Tibial nerve (tissue), 4 donors: Measurements from ENCODE around the gene CPEB1. TPM values are rescaled to one million over a fixed set of nuclear protein-coding genes. Genes with fewer than 3 reads are reported as not detected.

Source experiments
- DNase-seq, 2 donors: peaks; one replicate each; pipeline ENCODE4 v3.0.0-alpha.2; 2019; ENCODE audit warnings: low spot score in 2 of 2
- H3K27ac ChIP-seq, 4 donors: fragments of 200-600 bp; sonication (generic) in 3 of 4; one replicate each; pipeline ENCODE4 v1.5.1; 2017 to 2019; ENCODE audit warnings: mild to moderate bottlenecking in 1 of 4
- H3K27me3 ChIP-seq, 2 donors: fragments of 200-600 bp; sonication (generic) in 1 of 2; one replicate each; pipeline versions ENCODE4 v1.5.1 to v1.6.0; 2017 to 2019
- H3K36me3 ChIP-seq, 3 donors: fragments of 200-600 bp; sonication (generic); one replicate each; pipeline ENCODE4 v1.5.1; 2018 to 2019
- H3K4me1 ChIP-seq, 4 donors: fragments of 200-600 bp; sonication (generic) in 3 of 4; one replicate each; pipeline ENCODE4 v1.5.1; 2017 to 2019
- H3K4me3 ChIP-seq, 4 donors: fragments of 200-600 bp; sonication (generic) in 3 of 4; one replicate each; pipeline ENCODE4 v1.5.1; 2017 to 2019; ENCODE audit warnings: mild to moderate bottlenecking in 1 of 4, moderate library complexity in 1 of 4
- H3K9me3 ChIP-seq, 4 donors: fragments of 200-600 bp; sonication (generic) in 3 of 4; one replicate each; pipeline ENCODE4 v1.5.1; 2017 to 2019
- EP300 ChIP-seq, 2 donors: sonication (generic); formaldehyde crosslinking; IDR thresholded peaks; one replicate each; pipeline ENCODE4 v1.6.1; 2017; ENCODE audit warnings: antibody characterized with exemption in 2 of 2, mild to moderate bottlenecking in 1 of 2
- POLR2A ChIP-seq, 2 donors: fragments of 450-650 bp; IDR thresholded peaks; one replicate each; pipeline ENCODE4 v1.6.1; 2017; ENCODE audit warnings: antibody characterized with exemption in 2 of 2, mild to moderate bottlenecking in 2 of 2, moderate library complexity in 2 of 2
- WGBS, 2 donors: methylation state at CpG; one replicate each; pipeline ENCODE4 v1.1.5; 2018; 5-methylcytosine and 5-hydroxymethylcytosine counted together
- total RNA-seq, 4 donors: library from RNA; depleted of rRNA; stranded (reverse); fragments of >200 nt; gene quantifications; one replicate each; pipeline ENCODE4 v1.1.0, GENCODE V29; 2016
- TF ChIP-seq, protein P1 (sequence below), 5 experiments: fragments of 200-600 bp in 3 of 5; fragments of 450-650 bp in 2 of 5; sonication (generic) in 3 of 5; IDR thresholded peaks; one replicate each; pipeline ENCODE4 v1.5.1; 2016 to 2019; ENCODE audit warnings: antibody characterized with exemption in 5 of 5, mild to moderate bottlenecking in 3 of 5, moderate library complexity in 2 of 5

Gene CPEB1
- total RNA-seq, 4 donors from 2014 or later, result 16.2 to 29.5 (median 23.0) TPM

- DNase-seq, result no peak
- H3K4me3 ChIP-seq, result peak overlapping the region in 3 of 4 donors; percentile 21 to 50 (median 38)
- no peaks in the 10 kb centered on the region for H3K27me3 ChIP-seq
- peaks cover 0 to 22% (median 0%) of the 10 kb centered on the region in 3 donors for H3K36me3 ChIP-seq
- H3K4me1 ChIP-seq, result peaks cover 0 to 23% (median 3%) of the 10 kb centered on the region in 4 donors
- H3K27ac ChIP-seq, result peak overlapping the region; percentile 28 to 85 (median 62)
- H3K9me3 ChIP-seq, result no peaks in the 10 kb centered on the region
- WGBS, 2 donors, result 48 to 51% methylated on average over 7 of the region's 7 CpGs
- TF ChIP-seq POLR2A (IDR thresholded peaks at IDR 0.05), result no peak
Measured at GRCh38 chr15:82570721-82571508, 76.2 kb downstream of the CPEB1 start.

DNA sequence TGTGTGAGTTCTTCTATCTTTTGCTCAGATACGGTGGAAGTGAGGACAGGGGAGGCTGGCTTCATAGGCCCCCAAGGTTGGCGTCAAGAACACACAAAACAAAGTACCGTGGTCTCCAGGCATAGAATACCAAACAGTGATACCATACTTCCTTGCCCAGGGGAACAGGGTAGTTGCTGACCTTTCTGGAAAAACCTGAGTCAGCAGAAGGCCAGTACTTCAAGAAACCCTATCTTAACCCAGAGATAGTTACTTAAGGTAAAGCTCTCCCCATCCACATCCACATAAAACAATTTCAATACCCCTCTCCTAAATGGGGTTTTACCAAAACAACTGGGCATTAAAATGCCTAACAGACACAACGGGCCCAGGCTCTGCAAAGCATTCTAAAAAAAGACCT lies 77.3 kb downstream of the CPEB1 start:
- Histone ChIP-seq H3K9me3 (no peaks in the 10 kb centered on the region), H3K4me3 (no peak overlapping the region), H3K4me1 (peaks cover 0 to 23% (median 3%) of the 10 kb centered on the region in 4 donors), H3K27me3 (no peaks in the 10 kb centered on the region), H3K27ac (no peak overlapping the region), H3K36me3 (peaks cover 0 to 33% (median 0%) of the 10 kb centered on the region in 3 donors)
- no peak for DNase-seq
- TF ChIP-seq EP300 (IDR thresholded peaks at IDR 0.05) (no peak), POLR2A (IDR thresholded peaks at IDR 0.05) (no peak)
- TF ChIP-seq, protein P1, sequence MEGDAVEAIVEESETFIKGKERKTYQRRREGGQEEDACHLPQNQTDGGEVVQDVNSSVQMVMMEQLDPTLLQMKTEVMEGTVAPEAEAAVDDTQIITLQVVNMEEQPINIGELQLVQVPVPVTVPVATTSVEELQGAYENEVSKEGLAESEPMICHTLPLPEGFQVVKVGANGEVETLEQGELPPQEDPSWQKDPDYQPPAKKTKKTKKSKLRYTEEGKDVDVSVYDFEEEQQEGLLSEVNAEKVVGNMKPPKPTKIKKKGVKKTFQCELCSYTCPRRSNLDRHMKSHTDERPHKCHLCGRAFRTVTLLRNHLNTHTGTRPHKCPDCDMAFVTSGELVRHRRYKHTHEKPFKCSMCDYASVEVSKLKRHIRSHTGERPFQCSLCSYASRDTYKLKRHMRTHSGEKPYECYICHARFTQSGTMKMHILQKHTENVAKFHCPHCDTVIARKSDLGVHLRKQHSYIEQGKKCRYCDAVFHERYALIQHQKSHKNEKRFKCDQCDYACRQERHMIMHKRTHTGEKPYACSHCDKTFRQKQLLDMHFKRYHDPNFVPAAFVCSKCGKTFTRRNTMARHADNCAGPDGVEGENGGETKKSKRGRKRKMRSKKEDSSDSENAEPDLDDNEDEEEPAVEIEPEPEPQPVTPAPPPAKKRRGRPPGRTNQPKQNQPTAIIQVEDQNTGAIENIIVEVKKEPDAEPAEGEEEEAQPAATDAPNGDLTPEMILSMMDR (IDR thresholded peaks at IDR 0.05), result no peak
- WGBS, 2 donors, result 88 to 90% methylated on average over 4 of the region's 4 CpGs

DNA sequence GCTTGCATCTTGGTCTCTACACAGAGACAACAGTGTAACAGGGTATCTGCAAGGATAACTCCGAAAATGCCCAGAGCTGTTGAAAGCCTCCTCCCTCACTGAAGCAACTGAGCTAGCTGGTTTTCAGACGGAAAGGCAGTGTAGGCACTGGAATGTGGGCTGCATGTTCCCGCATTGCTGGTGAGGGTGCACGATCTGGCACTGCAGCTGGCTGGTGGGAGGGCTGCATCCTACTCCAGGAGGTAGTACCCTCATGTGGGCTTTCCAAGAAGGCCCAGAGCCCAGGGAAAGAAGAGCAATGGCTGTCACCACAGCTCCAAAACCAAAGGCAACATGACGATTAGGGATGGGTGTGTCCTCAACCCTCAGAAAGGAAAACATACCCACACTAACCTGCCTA lies 78.2 kb downstream of the CPEB1 start:
- no peak overlapping the region for H3K27ac ChIP-seq
- peaks cover 0 to 23% (median 3%) of the 10 kb centered on the region in 4 donors for H3K4me1 ChIP-seq
- H3K4me3 ChIP-seq, result no peak overlapping the region
- peaks cover 0 to 34% (median 0%) of the 10 kb centered on the region in 3 donors for H3K36me3 ChIP-seq
- H3K27me3 ChIP-seq, result no peaks in the 10 kb centered on the region
- 65 to 89% methylated on average over 5 of the region's 5 CpGs for WGBS, 2 donors
- H3K9me3 ChIP-seq, result no peaks in the 10 kb centered on the region
- no peak for DNase-seq
- TF ChIP-seq, protein P1 (IDR thresholded peaks at IDR 0.05), result no peak
- TF ChIP-seq POLR2A (IDR thresholded peaks at IDR 0.05), result no peak
- no peak for TF ChIP-seq EP300 (IDR thresholded peaks at IDR 0.05)

GRCh38 chr15:82567661-82568060 lies 79.5 kb downstream of the CPEB1 start:
- WGBS, 2 donors, result 86 to 91% methylated on average over 2 of the region's 2 CpGs
- Histone ChIP-seq H3K36me3 (peaks cover 0 to 34% (median 0%) of the 10 kb centered on the region in 3 donors), H3K9me3 (no peaks in the 10 kb centered on the region), H3K27ac (no peak overlapping the region), H3K4me1 (peaks cover 0 to 23% (median 3%) of the 10 kb centered on the region in 4 donors), H3K4me3 (no peak overlapping the region), H3K27me3 (no peaks in the 10 kb centered on the region)
- DNase-seq, result no peak
- TF ChIP-seq, protein P1 (IDR thresholded peaks at IDR 0.05), result no peak
- TF ChIP-seq EP300 (IDR thresholded peaks at IDR 0.05) (no peak), POLR2A (IDR thresholded peaks at IDR 0.05) (no peak)

DNA sequence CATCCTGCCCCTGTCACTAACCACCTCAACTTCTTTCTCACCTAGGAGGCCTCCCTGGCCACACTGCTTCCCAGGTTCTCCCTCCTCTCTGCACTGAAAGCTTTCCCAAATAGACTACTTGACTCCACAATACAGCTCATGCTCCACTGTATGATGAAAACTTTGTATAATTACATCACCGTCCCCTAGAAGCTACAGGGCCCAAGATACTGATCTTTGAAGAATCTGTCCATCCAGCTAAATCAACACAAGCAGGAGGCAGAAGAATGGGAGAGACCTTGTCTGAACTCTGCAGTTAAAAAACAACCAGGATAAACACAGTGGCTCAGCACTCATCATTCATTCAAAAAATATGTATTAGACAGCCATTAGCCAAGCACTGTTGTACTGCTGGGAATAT lies 80.5 kb downstream of the CPEB1 start:
- no peak for TF ChIP-seq POLR2A (IDR thresholded peaks at IDR 0.05)
- no peak for TF ChIP-seq EP300 (IDR thresholded peaks at IDR 0.05)
- TF ChIP-seq, protein P1 (IDR thresholded peaks at IDR 0.05), result no peak
- H3K27me3 ChIP-seq, result no peaks in the 10 kb centered on the region
- H3K9me3 ChIP-seq, result no peaks in the 10 kb centered on the region
- 76 to 81% methylated on average over 1 of the region's 1 CpG for WGBS, 2 donors
- H3K36me3 ChIP-seq, result peaks cover 0 to 34% (median 0%) of the 10 kb centered on the region in 3 donors
- no peak overlapping the region for H3K4me3 ChIP-seq
- no peak overlapping the region for H3K27ac ChIP-seq
- peaks cover 0 to 14% (median 0%) of the 10 kb centered on the region in 4 donors for H3K4me1 ChIP-seq
- no peak for DNase-seq
